ENCODE measurements around the gene DMGDH. TPM values are rescaled to one million over a fixed set of nuclear protein-coding genes. Genes with fewer than 3 reads are reported as not detected.

Gene DMGDH
- total RNA-seq, 1 experiment from 2014 or later = not detected

- TF ChIP-seq CTCF (conservative IDR thresholded peaks at IDR 0.05) = peak; percentile 49
- peaks cover 7% of the 10 kb centered on the region for H3K27me3 Mint-ChIP-seq (ENCODE audit: low read depth)
- Histone ChIP-seq H3K23me2 (ENCODE audit: insufficient read length, low read depth, low read length, poor library complexity, severe bottlenecking) (peaks cover 4% of the 10 kb centered on the region), H4K8ac (replicated peaks; ENCODE audit: insufficient read length, low read depth, low read length) (no peak overlapping the region), H2AK5ac (ENCODE audit: insufficient read length, low read length) (no peak overlapping the region), H3T11ph (ENCODE audit: low read length) (no peak overlapping the region), H3K4me1 (ENCODE audit: insufficient read depth, low read length) (peaks cover 11% of the 10 kb centered on the region), H3K14ac (ENCODE audit: insufficient read depth, low read length) (peak overlapping the region; percentile 74; the same call in 1 of the 2 replicates), H3K18ac (ENCODE audit: insufficient read length, low read depth, low read length) (no peak overlapping the region), H3K23ac (ENCODE audit: insufficient read length, low read depth, low read length) (no peak overlapping the region), H2BK12ac (ENCODE audit: insufficient read length, low read depth, low read length) (no peak overlapping the region), H2BK5ac (ENCODE audit: insufficient read length, low read length) (no peak overlapping the region), H3K9me3 (ENCODE audit: control insufficient read depth, low read depth, low read length) (no peaks in the 10 kb centered on the region), H2BK15ac (ENCODE audit: low read depth, low read length) (no peak overlapping the region), H3K4me2 (ENCODE audit: insufficient read depth, insufficient read length, low read length) (peak overlapping the region; percentile 85), H3K9ac (ENCODE audit: extremely low read depth, insufficient read length, low read length) (peak overlapping the region; percentile 40), H2BK120ac (ENCODE audit: low read depth, low read length, poor library complexity, severe bottlenecking) (no peak overlapping the region), H3K56ac (ENCODE audit: insufficient read length, low read depth, low read length) (no peak overlapping the region), H2AFZ (ENCODE audit: low read length) (peak overlapping the region; percentile 92), H3K4ac (ENCODE audit: low read depth, low read length) (no peak overlapping the region), H4K20me1 (ENCODE audit: control insufficient read depth, insufficient read depth, insufficient read length) (no peaks in the 10 kb centered on the region), H3K79me1 (ENCODE audit: insufficient read depth, low read depth, low read length, poor library complexity, severe bottlenecking) (no peaks in the 10 kb centered on the region), H4K91ac (ENCODE audit: insufficient read length, low read depth, low read length) (no peak overlapping the region), H3K27ac (ENCODE audit: insufficient read length, low read depth, low read length) (no peak overlapping the region), H2BK20ac (ENCODE audit: low read depth, low read length, poor library complexity, severe bottlenecking) (no peak overlapping the region), H3K79me2 (ENCODE audit: insufficient read depth, low read length) (no peaks in the 10 kb centered on the region), H4K5ac (ENCODE audit: insufficient read length, low read depth, low read length) (no peak overlapping the region), H3K27me3 (ENCODE audit: insufficient read depth, low read length) (no peaks in the 10 kb centered on the region)
- DNase-seq = peak; percentile 91
- WGBS (ENCODE audit: extremely low coverage, insufficient read length, low lambda C conversion rate) = no CpG with 5 or more reads among the region's 79 CpGs
- H3K36me3 Mint-ChIP-seq (ENCODE audit: insufficient read depth in 1 of 3, low read depth in 3 of 3) = peaks cover 0 to 2% (median 0%) of the 10 kb centered on the region in 3 experiments; a peak in 1 of 7 replicates
- H3K4me1 Mint-ChIP-seq = peaks cover 22 to 25% of the 10 kb centered on the region in 2 experiments
- H3K9me3 Mint-ChIP-seq = no peaks in the 10 kb centered on the region
- H3K4me3 Mint-ChIP-seq = peak overlapping the region; percentile 77 to 84
- peak overlapping the region; percentile 85 to 95 (median 94); a peak in 5 of 7 replicates for H3K27ac Mint-ChIP-seq
Observed at GRCh38 chr5:78984439-78985115, 84.9 kb downstream of the DMGDH start.

Measured in H9 (cell line).